Measurements from ENCODE around the gene FOXQ1.
"Not testable (repeated sequence)": the region's sequence is repeated elsewhere in the genome, so short reads cannot be mapped to it uniquely, and the experiment has no call there.

The FOXQ1 gene

GRCh38 chr6:1312473-1313367 is 822 bp downstream of the FOXQ1 start:
- DNase-seq: peak in 1 of 2 donors; percentile 27
- peaks cover 86% of the 10 kb centered on the region for H3K27me3 Mint-ChIP-seq
- H3K4me3 Mint-ChIP-seq: peak overlapping the region; percentile 67 to 77
- H3K4me1 Mint-ChIP-seq: peaks cover 38% of the 10 kb centered on the region
- H3K9me3 Mint-ChIP-seq: no peaks in the 10 kb centered on the region
- no peak overlapping the region for H3K27ac Mint-ChIP-seq
- no peak for ATAC-seq

GRCh38 chr6:1313384-1313766 is 1.5 kb downstream of the FOXQ1 start:
- DNase-seq (no peak), ATAC-seq (no peak)
- peaks cover 38% of the 10 kb centered on the region for H3K4me1 Mint-ChIP-seq
- H3K27ac Mint-ChIP-seq: no peak overlapping the region
- peak overlapping the region; percentile 34 to 68 for H3K4me3 Mint-ChIP-seq
- peaks cover 86% of the 10 kb centered on the region for H3K27me3 Mint-ChIP-seq
- H3K9me3 Mint-ChIP-seq: no peaks in the 10 kb centered on the region

- Mint-ChIP-seq H3K4me3 (peak overlapping the region; percentile 20 to 68), H3K4me1 (peaks cover 38% of the 10 kb centered on the region), H3K27me3 (peaks cover 82% of the 10 kb centered on the region), H3K27ac (no peak overlapping the region), H3K9me3 (no peaks in the 10 kb centered on the region)
- ATAC-seq: peak; percentile 60
- DNase-seq: peak; percentile 41 to 50
These were observed 2.0 kb downstream of the FOXQ1 start for GRCh38 chr6:1313767-1314503.

GRCh38 chr6:1314617-1315016 is 2.7 kb downstream of the FOXQ1 start:
- Mint-ChIP-seq H3K27me3 (peaks cover 76% of the 10 kb centered on the region), H3K9me3 (no peaks in the 10 kb centered on the region), H3K4me1 (peaks cover 38% of the 10 kb centered on the region), H3K27ac (no peak overlapping the region), H3K4me3 (no peak overlapping the region)
- DNase-seq (no peak), ATAC-seq (no peak)

GRCh38 chr6:1315201-1315559 is 3.3 kb downstream of the FOXQ1 start:
- Mint-ChIP-seq H3K4me3 (no peak overlapping the region), H3K9me3 (no peaks in the 10 kb centered on the region), H3K27me3 (peaks cover 70% of the 10 kb centered on the region), H3K27ac (no peak overlapping the region), H3K4me1 (peaks cover 38% of the 10 kb centered on the region)
- DNase-seq (no peak), ATAC-seq (no peak)

GRCh38 chr6:1315560-1316386 is 3.9 kb downstream of the FOXQ1 start:
- peak overlapping the region; percentile 31 to 47 for H3K4me3 Mint-ChIP-seq
- peaks cover 35% of the 10 kb centered on the region for H3K4me1 Mint-ChIP-seq

GRCh38 chr6:1316489-1316971 is 4.6 kb downstream of the FOXQ1 start:
- H3K27ac Mint-ChIP-seq: no peak overlapping the region
- peak overlapping the region; percentile 37 to 47 for H3K4me3 Mint-ChIP-seq
- peak; percentile 49 for ATAC-seq

More at GRCh38 chr6:1315560-1316386, 3.9 kb downstream of the FOXQ1 start:
- no peak for DNase-seq
- no peak for ATAC-seq
- peak overlapping the region in 1 of 2 donors; percentile 76 for H3K27ac Mint-ChIP-seq
- H3K9me3 Mint-ChIP-seq: no peaks in the 10 kb centered on the region
- H3K27me3 Mint-ChIP-seq: peaks cover 64% of the 10 kb centered on the region

GRCh38 chr6:1317302-1317815 is 5.5 kb downstream of the FOXQ1 start:
- Mint-ChIP-seq H3K4me1 (peaks cover 22% of the 10 kb centered on the region), H3K9me3 (no peaks in the 10 kb centered on the region), H3K27ac (no peak overlapping the region), H3K4me3 (peak overlapping the region in 1 of 2 donors; percentile 24), H3K27me3 (peaks cover 61% of the 10 kb centered on the region)
- DNase-seq (no peak), ATAC-seq (peak; percentile 34)

More at GRCh38 chr6:1316489-1316971, 4.6 kb downstream of the FOXQ1 start:
- no peak for DNase-seq
- H3K9me3 Mint-ChIP-seq: no peaks in the 10 kb centered on the region
- H3K4me1 Mint-ChIP-seq: peaks cover 28% of the 10 kb centered on the region
- peaks cover 60% of the 10 kb centered on the region for H3K27me3 Mint-ChIP-seq

GRCh38 chr6:1318036-1318435 is 6.1 kb downstream of the FOXQ1 start:
- H3K4me1 Mint-ChIP-seq: peaks cover 19% of the 10 kb centered on the region
- H3K9me3 Mint-ChIP-seq: no peaks in the 10 kb centered on the region
- no peak overlapping the region for H3K27ac Mint-ChIP-seq
- H3K27me3 Mint-ChIP-seq: peaks cover 63% of the 10 kb centered on the region
- ATAC-seq: no peak
- no peak for DNase-seq
- peak overlapping the region; percentile 33 to 35 for H3K4me3 Mint-ChIP-seq

GRCh38 chr6:1318584-1318983 is 6.7 kb downstream of the FOXQ1 start:
- DNase-seq, H3K27ac Mint-ChIP-seq, H3K9me3 Mint-ChIP-seq, H3K4me3 Mint-ChIP-seq, ATAC-seq: not testable (repeated sequence)
- Mint-ChIP-seq H3K4me1 (peaks cover 19% of the 10 kb centered on the region), H3K27me3 (peaks cover 62% of the 10 kb centered on the region)

- H3K27ac Mint-ChIP-seq: no peak overlapping the region
- no peak for DNase-seq
- H3K4me1 Mint-ChIP-seq: no peaks in the 10 kb centered on the region
- H3K9me3 Mint-ChIP-seq: no peaks in the 10 kb centered on the region
- H3K27me3 Mint-ChIP-seq: peaks cover 63% of the 10 kb centered on the region
- H3K4me3 Mint-ChIP-seq: no peak overlapping the region
- ATAC-seq: no peak
These were observed 9.8 kb downstream of the FOXQ1 start for GRCh38 chr6:1321738-1322137.

- H3K27me3 Mint-ChIP-seq: peaks cover 67% of the 10 kb centered on the region
- H3K4me3 Mint-ChIP-seq: no peak overlapping the region
- no peaks in the 10 kb centered on the region for H3K4me1 Mint-ChIP-seq
- DNase-seq (no peak), ATAC-seq (no peak)
- H3K9me3 Mint-ChIP-seq: no peaks in the 10 kb centered on the region
- no peak overlapping the region for H3K27ac Mint-ChIP-seq
These were observed 10.3 kb downstream of the FOXQ1 start for GRCh38 chr6:1322156-1322555.

GRCh38 chr6:1322696-1323219 is 10.9 kb downstream of the FOXQ1 start:
- H3K9me3 Mint-ChIP-seq: no peaks in the 10 kb centered on the region
- H3K4me1 Mint-ChIP-seq: no peaks in the 10 kb centered on the region
- H3K4me3 Mint-ChIP-seq: no peak overlapping the region
- ATAC-seq (no peak), DNase-seq (no peak)
- peaks cover 69% of the 10 kb centered on the region for H3K27me3 Mint-ChIP-seq
- H3K27ac Mint-ChIP-seq: no peak overlapping the region

- peaks cover under 1 to 13% of the 10 kb centered on the region in 2 donors for H3K9me3 Mint-ChIP-seq
- no peak overlapping the region for H3K4me3 Mint-ChIP-seq
- no peak for DNase-seq
- ATAC-seq: no peak
- H3K27ac Mint-ChIP-seq: no peak overlapping the region
- H3K27me3 Mint-ChIP-seq: peaks cover 82% of the 10 kb centered on the region
- no peaks in the 10 kb centered on the region for H3K4me1 Mint-ChIP-seq
These were observed 13.0 kb downstream of the FOXQ1 start for GRCh38 chr6:1324936-1325335.
